H1 (cell line): ENCODE data around the gene CLDN24. TPM values are rescaled to one million over a fixed set of nuclear protein-coding genes. Genes with fewer than 3 reads are reported as not detected.

Experiments used
- CTCF ChIA-PET: fragments of 300-600 bp; sonication (Branson Sonifier 250); formaldehyde crosslinking; loops from one replicate; lab custom pipeline; 2021; ENCODE audit not compliant: partially characterized antibody; lab: Charles Lee
- POLR2A ChIA-PET: fragments of 300-600 bp; sonication (Branson Sonifier 250); formaldehyde crosslinking; loops from one replicate; lab custom pipeline; 2021; ENCODE audit warnings: inconsistent platforms; ENCODE audit not compliant: partially characterized antibody; lab: Charles Lee
- DNase-seq, 2 experiments: peaks; one replicate each; pipeline versions ENCODE4 v3.0.0 to v3.0.0-alpha.2; 2010 to 2022; ENCODE audit warnings: low spot score in 2 of 2, low read depth in 1 of 2, mixed read lengths in 1 of 2
- FAIRE-seq: peaks from 2 replicates; lab custom pipeline; 2011; peaks lifted over from hg19 to GRCh38; lab: Jason Lieb, UNC
- H2AFZ ChIP-seq: 2 replicates; pipeline ENCODE4 v1.8.1; 2012; ENCODE audit warnings: low read length, inconsistent platforms
- H2AK5ac ChIP-seq: 2 replicates; pipeline ENCODE4 v1.6.1; 2013; ENCODE audit warnings: low read depth, low read length
- H2BK120ac ChIP-seq: replicated peaks from 2 replicates; pipeline ENCODE3; 2013; ENCODE audit warnings: low read depth, low read length, inconsistent platforms
- H2BK12ac ChIP-seq: 2 replicates; pipeline ENCODE4 v1.6.1; 2013; ENCODE audit warnings: low read depth, low read length
- H2BK15ac ChIP-seq: 2 replicates; pipeline ENCODE4 v1.6.1; 2013; ENCODE audit warnings: low read length
- H2BK20ac ChIP-seq: 2 replicates; pipeline ENCODE4 v1.6.1; 2013; ENCODE audit warnings: low read length
- H2BK5ac ChIP-seq: 2 replicates; pipeline ENCODE4 v1.6.1; 2013; ENCODE audit warnings: low read depth, low read length
- H3K14ac ChIP-seq: 2 replicates; pipeline ENCODE4 v1.6.1; 2013; ENCODE audit warnings: inconsistent platforms; ENCODE audit not compliant: insufficient read length
- H3K18ac ChIP-seq: 2 replicates; pipeline ENCODE4 v1.6.1; 2013; ENCODE audit warnings: low read length; ENCODE audit errors: extremely low read depth
- H3K23ac ChIP-seq: 2 replicates; pipeline ENCODE4 v1.6.1; 2013; ENCODE audit warnings: inconsistent platforms; ENCODE audit not compliant: insufficient read length
- H3K23me2 ChIP-seq: 2 replicates; pipeline ENCODE4 v1.6.1; 2013; ENCODE audit warnings: low read depth, low read length
- H3K27ac ChIP-seq: 2 replicates; pipeline ENCODE4 v1.6.1; 2011; ENCODE audit warnings: low read depth, low read length, inconsistent platforms
- H3K27me3 ChIP-seq, 4 experiments: replicated peaks in 1 of 4; 1 replicate in 1 of 4; 2 replicates in 3 of 4; pipeline versions ENCODE4 v1.6.1 to v1.8.1; 2011 to 2013; ENCODE audit warnings: low read length in 3 of 4, mild to moderate bottlenecking in 3 of 4, inconsistent platforms in 2 of 4, mixed read lengths in 2 of 4, moderate library complexity in 1 of 4; ENCODE audit not compliant: control insufficient read depth in 3 of 4, insufficient read depth in 3 of 4; ENCODE audit errors: extremely low read depth in 1 of 4
- H3K36me3 ChIP-seq, 4 experiments: 2 replicates each; pipeline versions ENCODE4 v1.6.1 to v1.8.1; 2011 to 2013; ENCODE audit warnings: mild to moderate bottlenecking in 4 of 4, low read length in 3 of 4, moderate library complexity in 2 of 4, control low read depth in 1 of 4, inconsistent platforms in 1 of 4; ENCODE audit not compliant: insufficient read depth in 4 of 4, control insufficient read depth in 2 of 4
- H3K4ac ChIP-seq: replicated peaks from 2 replicates; pipeline ENCODE3; 2013; ENCODE audit warnings: low read length, low read depth, mixed read lengths, inconsistent platforms; ENCODE audit not compliant: insufficient read length
- H3K4me1 ChIP-seq, 4 experiments: replicated peaks in 1 of 4; 1 replicate in 1 of 4; 2 replicates in 3 of 4; pipeline versions ENCODE4 v1.6.1 to v1.8.1; 2011 to 2013; ENCODE audit warnings: low read length in 3 of 4, inconsistent platforms in 2 of 4, mixed read lengths in 1 of 4; ENCODE audit not compliant: insufficient read depth in 4 of 4, control insufficient read depth in 3 of 4
- H3K4me2 ChIP-seq, 2 experiments: 2 replicates each; pipeline versions ENCODE4 v1.6.1 to v1.8.1; 2011 to 2013; ENCODE audit warnings: low read depth in 2 of 2, low read length in 2 of 2, control low read depth in 1 of 2, inconsistent platforms in 1 of 2, mild to moderate bottlenecking in 1 of 2; ENCODE audit not compliant: insufficient read depth in 1 of 2
- H3K4me3 ChIP-seq, 4 experiments: fragments of 200-600, 300-600 bp in 1 of 4; sonication (generic), shearing (Covaris generic), sonication (Bioruptor Twin) in 1 of 4; 2 replicates each; pipeline versions ENCODE4 v1.5.1 to v1.8.1; 2011 to 2016; ENCODE audit warnings: low read length in 4 of 4, low read depth in 3 of 4, control low read depth in 2 of 4, inconsistent platforms in 2 of 4, mild to moderate bottlenecking in 2 of 4, mixed read lengths in 1 of 4, moderate library complexity in 1 of 4; ENCODE audit not compliant: insufficient read depth in 2 of 4; ENCODE audit errors: extremely low read depth in 1 of 4
- H3K56ac ChIP-seq: replicated peaks from 2 replicates; pipeline ENCODE3; 2013; ENCODE audit warnings: low read depth, mild to moderate bottlenecking, mixed read lengths, low read length, inconsistent platforms; ENCODE audit not compliant: insufficient read length
- H3K79me1 ChIP-seq: 2 replicates; pipeline ENCODE4 v1.6.1; 2013; ENCODE audit warnings: low read depth, low read length, control low read depth
- H3K79me2 ChIP-seq, 2 experiments: 2 replicates each; pipeline versions ENCODE4 v1.6.1 to v1.8.1; 2012 to 2013; ENCODE audit warnings: low read length in 2 of 2, mild to moderate bottlenecking in 2 of 2, inconsistent platforms in 1 of 2; ENCODE audit not compliant: insufficient read depth in 2 of 2, control insufficient read depth in 1 of 2
- H3K9ac ChIP-seq, 4 experiments: replicated peaks in 1 of 4; 1 replicate in 1 of 4; 2 replicates in 3 of 4; pipeline versions ENCODE4 v1.6.1 to v1.8.1; 2011 to 2013; ENCODE audit warnings: low read depth in 3 of 4, low read length in 3 of 4, control low read depth in 2 of 4, mild to moderate bottlenecking in 2 of 4, moderate library complexity in 2 of 4, inconsistent platforms in 1 of 4; ENCODE audit errors: extremely low read depth in 1 of 4
- H3K9me3 ChIP-seq, 2 experiments: 2 replicates each; pipeline versions ENCODE4 v1.6.1 to v1.8.1; 2012 to 2013; ENCODE audit warnings: mild to moderate bottlenecking in 2 of 2, moderate library complexity in 2 of 2, control low read depth in 1 of 2, inconsistent platforms in 1 of 2, low read depth in 1 of 2, low read length in 1 of 2, mixed read lengths in 1 of 2; ENCODE audit not compliant: insufficient read depth in 2 of 2
- H4K20me1 ChIP-seq, 2 experiments: replicated peaks in 1 of 2; 2 replicates each; pipeline versions ENCODE3 to v1.8.1; 2011 to 2013; ENCODE audit warnings: inconsistent platforms in 2 of 2, low read length in 2 of 2, mild to moderate bottlenecking in 1 of 2; ENCODE audit not compliant: insufficient read depth in 2 of 2, control insufficient read depth in 1 of 2
- H4K5ac ChIP-seq: 2 replicates; pipeline ENCODE4 v1.6.1; 2013; ENCODE audit warnings: low read length, low read depth, mixed read lengths, inconsistent platforms; ENCODE audit not compliant: insufficient read length
- H4K8ac ChIP-seq: 2 replicates; pipeline ENCODE4 v1.8.0; 2013; ENCODE audit warnings: mild to moderate bottlenecking, moderate library complexity, low read length, inconsistent platforms; ENCODE audit not compliant: insufficient read depth; ENCODE audit errors: extremely low read depth
- H4K91ac ChIP-seq: replicated peaks from 2 replicates; pipeline ENCODE3; 2013; ENCODE audit warnings: low read length, mixed read lengths, inconsistent platforms; ENCODE audit not compliant: insufficient read length
- ATF3 ChIP-seq: IDR thresholded peaks from 2 replicates; pipeline ENCODE4 v1.6.1; 2011; ENCODE audit warnings: low read depth, mild to moderate bottlenecking, low read length; ENCODE audit not compliant: insufficient read depth
- CTBP2 ChIP-seq: IDR thresholded peaks from 2 replicates; pipeline ENCODE4 v1.7.0; 2011; ENCODE audit warnings: borderline replicate concordance, mild to moderate bottlenecking, moderate library complexity, mixed read lengths, low read length; ENCODE audit not compliant: insufficient read depth, insufficient read length
- GABPA ChIP-seq: IDR thresholded peaks from 2 replicates; pipeline ENCODE4 v1.6.1; 2011; ENCODE audit warnings: mild to moderate bottlenecking, low read length, moderate library complexity, borderline replicate concordance; ENCODE audit not compliant: insufficient read depth
- HDAC6 ChIP-seq: IDR thresholded peaks from one replicate; pipeline ENCODE4 v1.7.1; 2012; ENCODE audit warnings: low read depth, mild to moderate bottlenecking, inconsistent platforms, low read length, moderate library complexity
- JUN ChIP-seq: IDR thresholded peaks from 2 replicates; pipeline ENCODE4 v1.6.1; 2011; ENCODE audit warnings: low read depth, mild to moderate bottlenecking, improper control_type of control experiment, low read length
- JUND ChIP-seq: IDR thresholded peaks from 2 replicates; pipeline ENCODE4 v1.6.1; 2011; ENCODE audit warnings: mild to moderate bottlenecking, improper control_type of control experiment, low read length
- MAFK ChIP-seq: IDR thresholded peaks from 2 replicates; pipeline ENCODE4 v1.6.1; 2012; ENCODE audit warnings: low read depth, mild to moderate bottlenecking, improper control_type of control experiment, low read length
- NRF1 ChIP-seq: IDR thresholded peaks from 2 replicates; pipeline ENCODE4 v1.6.1; 2011; ENCODE audit warnings: mild to moderate bottlenecking, low read depth, low read length, improper control_type of control experiment
- POLR2AphosphoS5 ChIP-seq: IDR thresholded peaks from 2 replicates; pipeline ENCODE4 v1.6.1; 2011; ENCODE audit warnings: low read depth, low read length
- SIN3A ChIP-seq, 2 experiments: IDR thresholded peaks in 1 of 2; conservative IDR thresholded peaks in 1 of 2; 2 replicates each; pipeline ENCODE4 v1.6.1; 2011 to 2012; ENCODE audit warnings: low read length in 2 of 2, improper control_type of control experiment in 1 of 2, low read depth in 1 of 2, mild to moderate bottlenecking in 1 of 2
- WGBS, 2 experiments: shearing (Covaris generic) in 1 of 2; methylation state at CpG; one replicate each; pipeline versions ENCODE4 v1.1.6 to v1.1.7; 2013 to 2015; ENCODE audit warnings: low lambda C conversion rate in 2 of 2, mixed read lengths in 2 of 2, inconsistent platforms in 1 of 2, low coverage in 1 of 2, missing lambda C conversion rate in 1 of 2; ENCODE audit not compliant: insufficient replicate concordance in 2 of 2, insufficient coverage in 1 of 2, insufficient read length in 1 of 2; ENCODE audit errors: extremely low coverage in 1 of 2, missing lambda C conversion rate in 1 of 2; 5-methylcytosine and 5-hydroxymethylcytosine counted together
- polyA plus RNA-seq, 7 experiments: library from polyadenylated mRNA; depleted of rRNA in 3 of 7; stranded (reverse) in 5 of 7; unstranded in 2 of 7; fragments of >200 nt in 5 of 7; fragments of 200-250 nt in 2 of 7; gene quantifications; 1 replicate in 5 of 7; 2 replicates in 1 of 7; 4 replicates in 1 of 7; pipeline versions ENCODE4 v1.2.1 to v1.2.3, GENCODE V29; 2011 to 2013; ENCODE audit warnings: missing spikeins in 2 of 7, mixed read lengths in 2 of 7
- total RNA-seq: library from RNA; stranded (reverse); fragmentation: NEBNext Ultra II Directional; extraction: Animal tissue kit (Norgen Biotek cat#: 25700); gene quantifications from 2 replicates; pipeline ENCODE4 v1.2.1, GENCODE V29; 2021

CLDN24 gene
- total and polyA plus RNA-seq, 2 of the 8 experiments (the other 6 are each of a cell fraction or from before 2014, with no cell fraction given), result not detected

DNA sequence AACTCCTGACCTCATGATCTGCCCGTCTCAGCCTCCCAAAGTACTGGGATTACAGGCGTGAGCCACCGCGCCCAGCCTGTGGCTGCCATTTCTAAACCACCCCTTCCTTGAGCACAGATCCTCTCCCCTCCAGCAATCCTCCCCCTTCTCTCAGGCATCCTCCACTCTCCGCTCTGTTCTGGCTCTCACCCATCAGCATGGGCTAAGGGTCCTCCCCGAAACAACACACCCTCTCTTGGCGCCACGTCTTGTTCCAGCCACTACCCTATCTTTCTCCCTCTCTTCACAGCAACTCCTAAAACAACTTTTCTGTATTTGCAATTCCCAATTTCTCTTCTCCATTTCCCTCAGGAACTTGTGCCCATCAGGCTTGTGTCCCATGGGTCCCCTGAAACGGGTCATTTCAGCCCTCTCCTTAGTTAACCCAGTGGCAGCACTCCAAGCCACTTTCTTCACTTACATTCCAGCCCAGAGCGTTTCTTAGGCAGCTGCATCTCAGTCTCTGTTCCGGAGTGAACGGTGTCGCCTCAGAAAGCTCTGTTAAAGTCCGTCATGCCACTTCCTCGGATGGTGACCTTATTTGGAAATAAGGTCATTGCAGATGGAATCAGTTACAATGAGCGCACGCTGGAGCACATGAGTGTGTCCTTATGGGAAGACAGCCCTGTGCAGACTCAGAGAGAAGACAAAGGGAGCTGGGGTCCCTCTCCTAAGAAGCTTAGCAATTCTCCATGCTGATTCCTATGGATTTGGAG is 28.3 kb upstream of the CLDN24 start:
- no peak overlapping the region for H3K4me2 ChIP-seq
- H3K79me1 ChIP-seq, result no peaks in the 10 kb centered on the region
- no peak for DNase-seq

More for the DNA sequence above, 28.3 kb upstream of the CLDN24 start:
- Histone ChIP-seq H3K14ac (no peak overlapping the region), H4K20me1 (no peaks in the 10 kb centered on the region), H2BK15ac (no peak overlapping the region), H3K27me3 (no peaks in the 10 kb centered on the region), H2AK5ac (no peak overlapping the region), H3K27ac (no peak overlapping the region), H3K79me2 (no peaks in the 10 kb centered on the region), H2BK5ac (no peak overlapping the region), H4K8ac (no peak overlapping the region), H3K23me2 (no peaks in the 10 kb centered on the region), H2AFZ (no peak overlapping the region), H2BK12ac (no peak overlapping the region), H3K9ac (no peak overlapping the region), H4K91ac (no peak overlapping the region), H3K4ac (no peak overlapping the region), H3K56ac (no peak overlapping the region), H4K5ac (no peak overlapping the region), H3K4me3 (no peak overlapping the region), H3K9me3 (no peaks in the 10 kb centered on the region), H3K18ac (no peak overlapping the region), H3K36me3 (no peaks in the 10 kb centered on the region), H2BK20ac (no peak overlapping the region), H2BK120ac (no peak overlapping the region), H3K4me1 (no peaks in the 10 kb centered on the region), H3K23ac (no peak overlapping the region)
- no peak for FAIRE-seq
- 94% methylated on average over 17 of the region's 17 CpGs; no CpG with 5 or more reads in 1 of the 2 experiments for WGBS, 2 experiments
- ChIA-PET POLR2A (no interaction called here), CTCF (interaction anchor here (0.6 to 1.4 kb wide), 4 partner anchors 11 to 44 kb away, joined by 4 read pairs; no protein-coding TSS in a partner anchor)
- TF ChIP-seq JUN, result no peak
- TF ChIP-seq MAFK, result no peak
- no peak for TF ChIP-seq HDAC6
- no peak for TF ChIP-seq NRF1
- TF ChIP-seq SIN3A (conservative IDR thresholded peaks at IDR 0.05 in 1 of 2, IDR thresholded peaks at IDR 0.05 in 1 of 2; ENCODE audit: low read depth in 1 of 2, low read length in 2 of 2), result no peak
- no peak for TF ChIP-seq JUND
- TF ChIP-seq CTBP2, result no peak
- TF ChIP-seq GABPA, result no peak
- TF ChIP-seq POLR2AphosphoS5, result no peak
- no peak for TF ChIP-seq ATF3
